ENCODE results near the gene GLYATL3. TPM values are rescaled to one million over a fixed set of nuclear protein-coding genes. Genes with fewer than 3 reads are reported as not detected.

GLYATL3 gene
- total and polyA plus RNA-seq, 10 of the 15 experiments (the other 5 are each of a cell fraction or from before 2014, with no cell fraction given): not detected

DNA sequence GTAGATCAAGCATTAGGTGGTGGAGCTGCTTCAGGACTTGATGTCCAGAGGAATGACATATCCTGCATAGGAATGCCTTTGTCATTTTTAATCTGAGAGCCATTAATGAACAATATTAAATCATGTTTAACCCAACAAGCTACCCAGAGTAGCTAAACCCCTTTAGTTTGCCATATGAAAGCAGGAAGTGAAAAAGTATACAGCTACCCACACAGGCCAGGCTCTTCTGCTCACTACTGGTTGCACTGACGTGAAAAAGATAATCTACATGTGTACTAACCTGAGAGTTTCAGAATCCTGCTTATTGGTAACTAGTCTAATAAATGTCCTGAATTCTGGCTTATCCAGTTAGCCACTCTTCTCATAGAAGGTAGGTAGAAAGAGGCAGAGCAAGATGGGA lies 19.9 kb downstream of the GLYATL3 start (continued):
- TF ChIP-seq SPI1 (IDR thresholded peaks at IDR 0.05; ENCODE audit: borderline replicate concordance, insufficient read depth, low read depth, low read length): peak; percentile 49; the same call in 1 of the 2 replicates
- TF ChIP-seq NR2C2 (IDR thresholded peaks at IDR 0.05; ENCODE audit: borderline replicate concordance, control insufficient read depth, insufficient read length, low read depth): no peak
- TF ChIP-seq, protein P1, sequence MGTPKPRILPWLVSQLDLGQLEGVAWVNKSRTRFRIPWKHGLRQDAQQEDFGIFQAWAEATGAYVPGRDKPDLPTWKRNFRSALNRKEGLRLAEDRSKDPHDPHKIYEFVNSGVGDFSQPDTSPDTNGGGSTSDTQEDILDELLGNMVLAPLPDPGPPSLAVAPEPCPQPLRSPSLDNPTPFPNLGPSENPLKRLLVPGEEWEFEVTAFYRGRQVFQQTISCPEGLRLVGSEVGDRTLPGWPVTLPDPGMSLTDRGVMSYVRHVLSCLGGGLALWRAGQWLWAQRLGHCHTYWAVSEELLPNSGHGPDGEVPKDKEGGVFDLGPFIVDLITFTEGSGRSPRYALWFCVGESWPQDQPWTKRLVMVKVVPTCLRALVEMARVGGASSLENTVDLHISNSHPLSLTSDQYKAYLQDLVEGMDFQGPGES (IDR thresholded peaks at IDR 0.05): no peak

DNA sequence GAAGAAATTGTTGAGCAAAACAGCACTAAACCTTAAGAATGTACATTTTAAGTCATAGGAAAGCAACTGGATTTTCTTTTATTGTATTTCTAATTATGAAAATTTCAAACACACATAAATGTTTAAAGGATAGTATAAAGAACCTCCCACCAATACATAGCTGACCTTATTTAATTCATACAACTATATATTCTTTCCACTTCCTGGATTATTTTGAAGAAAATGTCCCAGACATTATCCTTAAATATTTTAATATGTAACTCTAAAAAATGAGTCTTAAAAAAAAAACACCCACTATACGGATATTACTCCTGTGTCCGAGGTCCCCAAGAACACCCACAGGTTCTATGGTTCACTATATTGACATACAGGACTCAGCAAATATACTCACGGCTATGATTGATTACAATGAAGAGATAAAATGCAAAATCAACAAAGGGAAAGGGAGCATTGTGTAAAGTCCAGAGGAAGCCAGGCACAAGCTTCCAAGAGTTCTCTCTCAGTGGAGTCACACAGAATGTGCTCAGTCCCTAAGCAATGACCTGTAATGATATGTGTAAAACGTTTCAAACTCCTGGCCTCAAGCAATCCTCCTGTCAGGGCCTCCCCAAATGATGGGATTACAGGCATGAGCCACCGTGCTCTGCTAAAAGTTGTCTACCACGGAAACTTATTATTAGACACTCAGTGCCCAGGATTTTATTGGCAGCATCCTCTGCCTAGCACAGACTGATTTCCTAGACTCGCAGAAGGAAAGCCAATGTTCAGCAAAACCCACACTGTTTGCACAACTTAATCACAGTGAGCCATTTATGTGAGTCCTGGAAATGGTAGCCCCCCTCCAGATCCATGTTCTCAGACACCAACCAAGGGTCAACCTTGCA lies 23.2 kb downstream of the GLYATL3 start:
- BruUV-seq (replicated peaks): no TSS peak
- Histone ChIP-seq H3K27ac (ENCODE audit: control insufficient read depth, insufficient read depth) (no peak overlapping the region), H3K9ac (ENCODE audit: control insufficient read depth, insufficient read depth, low read length) (no peak overlapping the region), H4K20me1 (ENCODE audit: control insufficient read depth, insufficient read depth) (no peaks in the 10 kb centered on the region), H3K4me1 (ENCODE audit: control insufficient read depth, insufficient read depth, low read length) (no peaks in the 10 kb centered on the region), H3K79me2 (ENCODE audit: control insufficient read depth, insufficient read depth, low read length) (no peaks in the 10 kb centered on the region), H2AFZ (ENCODE audit: control insufficient read depth, low read depth, low read length) (no peak overlapping the region), H3K9me3 (replicated peaks; ENCODE audit: control insufficient read depth, insufficient read depth, low read length) (no peaks in the 10 kb centered on the region), H3K4me2 (ENCODE audit: control insufficient read depth, insufficient read depth) (no peak overlapping the region), H3K36me3 (ENCODE audit: control insufficient read depth in 2 of 2, insufficient read depth in 2 of 2, low read length in 1 of 2) (no peaks in the 10 kb centered on the region), H3K27me3 (replicated peaks in 1 of 2; ENCODE audit: control insufficient read depth in 2 of 2, insufficient read depth in 2 of 2, low read length in 1 of 2) (no peaks in the 10 kb centered on the region), H3K4me3 (no peak overlapping the region)
- in situ Hi-C loops (cut with MboI) (no loop called here), intact Hi-C loops (cut with micrococcal nuclease; ENCODE audit: unreplicated experiment) (no loop called here)
- CTCF ChIA-PET: interaction anchor here (1.6 kb wide), 1 partner anchor 328 kb away, joined by 3 read pairs; no protein-coding TSS in a partner anchor
- SMC1A ChIA-PET (ENCODE audit: uncharacterized antibody, unreplicated experiment): interaction anchor here (0.6 kb wide), 1 partner anchor 76 kb away, joined by 3 read pairs; no protein-coding TSS in a partner anchor
- DNase-seq (ENCODE audit: low read depth, low spot score) (no peak), FAIRE-seq (no peak), ATAC-seq (no peak)
- POLR2A ChIA-PET: no interaction called here
- RAD21 ChIA-PET (ENCODE audit: unreplicated experiment): no interaction called here
- 29% methylated on average over 7 of the region's 7 CpGs for WGBS (ENCODE audit: insufficient coverage, insufficient replicate concordance, low lambda C conversion rate, missing lambda C conversion rate)
- TF ChIP-seq, protein P2, sequence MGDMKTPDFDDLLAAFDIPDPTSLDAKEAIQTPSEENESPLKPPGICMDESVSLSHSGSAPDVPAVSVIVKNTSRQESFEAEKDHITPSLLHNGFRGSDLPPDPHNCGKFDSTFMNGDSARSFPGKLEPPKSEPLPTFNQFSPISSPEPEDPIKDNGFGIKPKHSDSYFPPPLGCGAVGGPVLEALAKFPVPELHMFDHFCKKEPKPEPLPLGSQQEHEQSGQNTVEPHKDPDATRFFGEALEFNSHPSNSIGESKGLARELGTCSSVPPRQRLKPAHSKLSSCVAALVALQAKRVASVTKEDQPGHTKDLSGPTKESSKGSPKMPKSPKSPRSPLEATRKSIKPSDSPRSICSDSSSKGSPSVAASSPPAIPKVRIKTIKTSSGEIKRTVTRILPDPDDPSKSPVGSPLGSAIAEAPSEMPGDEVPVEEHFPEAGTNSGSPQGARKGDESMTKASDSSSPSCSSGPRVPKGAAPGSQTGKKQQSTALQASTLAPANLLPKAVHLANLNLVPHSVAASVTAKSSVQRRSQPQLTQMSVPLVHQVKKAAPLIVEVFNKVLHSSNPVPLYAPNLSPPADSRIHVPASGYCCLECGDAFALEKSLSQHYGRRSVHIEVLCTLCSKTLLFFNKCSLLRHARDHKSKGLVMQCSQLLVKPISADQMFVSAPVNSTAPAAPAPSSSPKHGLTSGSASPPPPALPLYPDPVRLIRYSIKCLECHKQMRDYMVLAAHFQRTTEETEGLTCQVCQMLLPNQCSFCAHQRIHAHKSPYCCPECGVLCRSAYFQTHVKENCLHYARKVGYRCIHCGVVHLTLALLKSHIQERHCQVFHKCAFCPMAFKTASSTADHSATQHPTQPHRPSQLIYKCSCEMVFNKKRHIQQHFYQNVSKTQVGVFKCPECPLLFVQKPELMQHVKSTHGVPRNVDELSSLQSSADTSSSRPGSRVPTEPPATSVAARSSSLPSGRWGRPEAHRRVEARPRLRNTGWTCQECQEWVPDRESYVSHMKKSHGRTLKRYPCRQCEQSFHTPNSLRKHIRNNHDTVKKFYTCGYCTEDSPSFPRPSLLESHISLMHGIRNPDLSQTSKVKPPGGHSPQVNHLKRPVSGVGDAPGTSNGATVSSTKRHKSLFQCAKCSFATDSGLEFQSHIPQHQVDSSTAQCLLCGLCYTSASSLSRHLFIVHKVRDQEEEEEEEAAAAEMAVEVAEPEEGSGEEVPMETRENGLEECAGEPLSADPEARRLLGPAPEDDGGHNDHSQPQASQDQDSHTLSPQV (IDR thresholded peaks at IDR 0.05): no peak
- no peak for TF ChIP-seq CBX3 (IDR thresholded peaks at IDR 0.05; ENCODE audit: borderline replicate concordance, low read depth)
- TF ChIP-seq ASH2L (IDR thresholded peaks at IDR 0.05; ENCODE audit: borderline replicate concordance, low read depth): no peak
- no peak for TF ChIP-seq CHD2 (IDR thresholded peaks at IDR 0.05; ENCODE audit: borderline replicate concordance, low read depth, low read length)
- no peak for TF ChIP-seq RAD21 (IDR thresholded peaks at IDR 0.05; ENCODE audit: insufficient read depth, low read depth, low read length)
- TF ChIP-seq NR2C1 (IDR thresholded peaks at IDR 0.05): no peak
- TF ChIP-seq SREBF1 (IDR thresholded peaks at IDR 0.05; ENCODE audit: low read length): no peak
- no peak for TF ChIP-seq CBX5 (IDR thresholded peaks at IDR 0.05; ENCODE audit: low read depth)
- TF ChIP-seq BACH1 (IDR thresholded peaks at IDR 0.05; ENCODE audit: borderline replicate concordance): no peak
- TF ChIP-seq CBFB (IDR thresholded peaks at IDR 0.05; ENCODE audit: low read depth): no peak
